GM19043 (cell line): ENCODE results near the gene ZC3H12C.

Experiments
- ATAC-seq: cut with Tn5 transposase; IDR thresholded peaks from one replicate; pipeline ENCODE4 v1.9.1; 2021; ENCODE audit warnings: low read depth; ENCODE audit not compliant: unreplicated experiment

ZC3H12C gene

GRCh38 chr11:110076371-110076965, 16.7 kb upstream of the ZC3H12C start:
- ATAC-seq: peak; percentile 45

DNA sequence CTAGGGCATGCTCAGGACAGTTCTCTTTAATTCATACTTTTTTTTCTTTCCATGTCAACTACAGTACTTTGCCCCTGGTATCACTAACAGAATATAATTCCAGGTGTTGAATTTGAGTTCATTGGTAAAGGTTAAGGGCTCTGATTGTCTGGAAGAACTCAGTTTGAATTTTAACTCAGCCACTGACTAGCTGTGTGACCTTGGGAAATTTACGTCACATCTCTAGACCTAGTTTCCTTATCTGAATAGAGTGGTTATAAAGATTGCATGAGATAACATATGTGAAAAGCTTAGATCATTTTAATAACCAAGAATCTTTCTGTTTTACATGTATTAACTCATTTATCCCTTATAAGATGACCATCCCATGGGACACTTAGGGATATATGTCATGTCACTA, 15.8 kb upstream of the ZC3H12C start:
- peak; percentile 14 for ATAC-seq

DNA sequence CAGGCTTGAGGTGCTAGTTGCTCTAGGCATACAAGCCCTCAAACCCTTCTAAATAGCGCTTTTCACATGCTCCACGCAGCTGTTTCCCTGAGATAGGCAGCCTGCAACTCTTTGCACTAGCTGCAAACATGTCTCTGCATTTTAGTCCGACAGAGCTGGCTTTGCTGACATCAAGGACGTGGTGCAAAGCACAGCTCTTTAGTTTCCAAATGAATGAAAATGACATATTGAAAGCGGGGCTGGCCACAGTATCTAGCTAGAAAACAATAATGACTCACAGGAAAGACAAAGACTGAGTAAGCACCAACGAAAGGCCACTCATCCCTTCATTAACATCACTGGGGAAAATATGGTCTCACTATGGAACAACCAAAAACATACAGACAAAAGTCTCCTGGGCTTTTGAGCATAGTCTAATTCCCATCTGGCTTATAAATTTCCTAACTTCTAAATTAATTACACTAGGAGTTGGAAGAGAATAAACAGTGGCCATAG, 15.3 kb upstream of the ZC3H12C start:
- ATAC-seq: peak; percentile 74

GRCh38 chr11:110078923-110079544, 14.2 kb upstream of the ZC3H12C start:
- ATAC-seq: no peak

GRCh38 chr11:110079726-110080125, 13.5 kb upstream of the ZC3H12C start:
- no peak for ATAC-seq

GRCh38 chr11:110081462-110082376, 11.5 kb upstream of the ZC3H12C start:
- no peak for ATAC-seq

GRCh38 chr11:110082899-110083298, 10.3 kb upstream of the ZC3H12C start:
- no peak for ATAC-seq

DNA sequence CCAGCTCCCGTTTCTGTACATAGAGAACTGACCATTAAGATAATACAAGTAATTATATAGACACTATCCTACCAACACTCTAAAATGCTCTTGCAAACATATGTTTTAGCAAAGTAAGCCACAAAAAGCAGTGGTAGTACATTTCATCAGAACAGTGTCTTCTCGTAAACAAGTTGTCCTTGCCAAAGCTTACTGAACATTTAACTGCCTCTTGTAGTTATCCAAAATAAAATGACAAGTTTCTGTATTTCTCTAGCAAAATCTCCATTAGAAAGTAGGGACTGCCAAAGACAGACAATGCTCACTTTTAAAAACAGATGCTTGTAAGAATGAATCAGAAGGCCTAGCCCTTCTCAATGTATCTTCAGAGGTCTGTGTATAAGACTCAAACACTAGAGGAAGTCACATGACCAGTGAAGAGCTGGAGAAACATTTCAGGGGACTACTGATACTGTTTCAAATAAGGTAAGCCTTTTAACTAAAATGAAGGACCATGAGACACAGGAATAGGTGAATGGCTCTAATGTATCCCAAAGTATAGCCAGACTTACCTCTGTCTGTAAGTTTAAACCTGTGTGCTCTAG, 7.8 kb upstream of the ZC3H12C start:
- no peak for ATAC-seq

DNA sequence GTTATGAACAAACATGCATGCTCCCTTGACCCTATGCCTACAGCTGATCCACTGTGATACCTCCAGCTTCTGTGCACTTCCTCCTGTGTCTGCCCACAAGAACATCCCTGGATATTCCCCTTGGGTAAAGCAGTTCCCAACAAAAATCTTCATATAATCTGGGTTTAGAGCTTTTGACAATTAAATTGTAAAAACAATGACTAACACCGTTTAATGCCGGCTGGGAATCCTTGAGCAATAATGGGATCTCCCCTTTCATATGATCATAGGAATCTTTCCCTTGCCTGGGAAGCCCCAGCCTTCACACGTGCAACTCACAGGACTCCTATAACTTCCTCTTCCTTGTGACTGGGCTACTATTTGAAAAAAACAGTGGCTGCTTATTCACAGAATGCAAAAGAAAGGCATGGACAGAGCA, 6.3 kb upstream of the ZC3H12C start:
- no peak for ATAC-seq

GRCh38 chr11:110087812-110088534, 5.2 kb upstream of the ZC3H12C start:
- ATAC-seq: no peak

DNA sequence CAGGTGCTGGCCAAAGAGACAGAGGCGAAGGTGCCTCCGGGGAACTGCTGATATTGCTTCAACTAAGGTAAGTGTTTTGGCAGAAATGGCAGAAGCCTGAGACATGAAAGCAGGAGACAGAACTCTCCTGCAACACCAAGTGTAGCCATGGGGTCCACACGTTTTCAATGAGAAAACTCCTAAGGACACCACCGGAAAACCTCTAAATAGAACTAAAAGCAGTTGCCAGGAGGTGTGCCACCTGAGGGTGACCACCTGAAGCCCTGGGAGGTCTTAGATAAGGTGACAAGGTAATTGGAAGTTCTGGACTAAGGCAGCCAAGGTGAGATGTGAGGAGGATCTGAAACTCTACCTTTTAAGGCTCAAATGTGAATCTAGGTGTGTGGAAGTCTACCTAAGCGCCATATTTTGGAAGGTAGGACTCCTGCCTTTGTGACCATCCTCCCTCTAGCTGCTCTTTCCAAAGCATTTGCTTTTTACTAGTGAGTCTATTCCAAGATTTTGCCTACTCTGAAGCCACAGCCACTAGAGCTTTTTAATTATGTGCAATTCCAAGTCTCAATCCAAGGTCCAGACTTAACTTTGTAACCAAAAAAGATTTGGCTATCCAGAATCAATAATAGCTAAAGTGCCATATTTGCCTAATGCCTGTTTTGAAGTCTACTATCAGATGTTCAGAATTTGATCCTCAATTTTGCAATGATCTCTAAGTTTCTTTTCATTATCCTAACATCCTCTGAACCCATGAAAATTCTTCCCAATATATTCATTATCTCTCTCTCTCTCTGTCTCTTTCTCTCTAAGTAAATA, 4.5 kb upstream of the ZC3H12C start:
- no peak for ATAC-seq

GRCh38 chr11:110089617-110090282, 3.4 kb upstream of the ZC3H12C start:
- peak; percentile 25 for ATAC-seq

DNA sequence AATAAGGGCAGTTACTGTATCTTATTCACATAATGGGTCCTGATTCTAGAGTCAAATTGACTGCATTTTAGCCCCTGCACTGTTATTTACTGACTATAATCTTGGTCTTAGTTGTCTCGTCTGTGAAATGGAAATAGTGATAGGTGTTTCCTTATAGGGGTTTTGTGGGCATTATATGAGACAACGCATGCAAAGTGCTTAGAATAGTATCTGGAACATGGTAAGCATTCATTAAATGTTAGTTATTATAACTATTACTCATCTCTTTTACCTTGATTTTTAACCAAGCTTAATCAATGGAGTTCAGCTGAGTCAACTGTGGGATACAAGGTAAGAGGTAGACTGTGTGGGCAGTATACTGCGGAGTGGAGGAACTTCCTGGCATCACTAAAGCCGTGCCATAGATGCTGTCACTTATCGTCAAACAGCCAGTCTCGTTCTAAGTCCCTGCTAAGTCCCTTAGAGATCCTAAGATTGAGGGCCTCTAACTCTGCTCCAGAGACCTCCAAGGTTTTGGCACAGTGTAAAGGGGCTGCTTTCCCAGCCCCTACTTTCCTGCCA, 2.6 kb upstream of the ZC3H12C start:
- ATAC-seq: no peak

DNA sequence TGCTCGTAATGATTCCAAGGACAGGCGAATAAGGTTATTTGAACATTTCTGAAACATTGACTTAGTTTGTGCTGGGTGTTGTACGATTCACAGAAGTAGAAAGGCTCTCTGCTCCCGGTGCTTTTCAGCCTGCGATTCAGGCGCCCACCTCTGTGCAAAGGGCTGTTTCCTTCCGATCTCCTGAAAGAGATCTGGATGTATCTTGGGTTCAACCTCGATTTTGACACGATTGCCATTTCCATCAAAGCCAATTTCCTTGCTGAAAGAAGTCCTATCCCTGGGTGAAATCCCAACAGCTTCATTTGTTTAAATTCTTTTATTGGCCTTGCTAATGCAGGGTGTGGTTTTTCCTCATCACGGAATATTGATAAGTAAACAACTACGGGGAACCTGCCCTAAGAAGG, 1.1 kb upstream of the ZC3H12C start:
- no peak for ATAC-seq

- ATAC-seq: no peak
These were observed 460 bp downstream of the ZC3H12C start for GRCh38 chr11:110093407-110094297.

GRCh38 chr11:110094298-110095285, 1.4 kb downstream of the ZC3H12C start:
- no peak for ATAC-seq

GRCh38 chr11:110095554-110095953, 2.4 kb downstream of the ZC3H12C start:
- no peak for ATAC-seq
